GM15510 (cell line): Measurements from ENCODE around the gene IL18RAP.

Experiments
- POLR2A ChIP-seq: IDR thresholded peaks from 3 replicates; pipeline ENCODE4 v1.6.1; 2011; ENCODE audit warnings: borderline replicate concordance; ENCODE audit not compliant: insufficient read length; ENCODE audit errors: extremely low read depth

Gene IL18RAP

GRCh38 chr2:102492006-102492405 is 69.0 kb downstream of the IL18RAP start:
- no peak for TF ChIP-seq POLR2A

- no peak for TF ChIP-seq POLR2A
Measured at GRCh38 chr2:102494570-102494969, 71.6 kb downstream of the IL18RAP start.

DNA sequence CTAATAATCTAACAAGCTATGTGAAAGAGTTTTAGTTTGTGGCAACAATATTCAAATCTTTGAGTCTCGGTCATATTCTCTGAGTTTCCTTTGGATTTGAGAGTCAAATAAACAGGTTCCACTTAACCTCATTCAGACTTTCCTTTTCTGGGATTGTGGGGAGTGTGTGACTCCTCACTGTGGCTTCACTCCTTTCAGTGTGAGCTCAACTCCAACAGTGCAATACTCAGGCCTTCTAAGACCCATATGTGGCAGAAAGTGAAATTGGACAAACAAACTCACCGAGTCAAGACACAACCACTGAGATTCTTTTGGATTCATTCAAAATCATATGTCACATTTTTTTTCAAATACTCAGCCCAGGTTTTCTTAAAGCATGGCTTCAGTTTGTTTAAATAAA is 75.5 kb downstream of the IL18RAP start:
- no peak for TF ChIP-seq POLR2A

DNA sequence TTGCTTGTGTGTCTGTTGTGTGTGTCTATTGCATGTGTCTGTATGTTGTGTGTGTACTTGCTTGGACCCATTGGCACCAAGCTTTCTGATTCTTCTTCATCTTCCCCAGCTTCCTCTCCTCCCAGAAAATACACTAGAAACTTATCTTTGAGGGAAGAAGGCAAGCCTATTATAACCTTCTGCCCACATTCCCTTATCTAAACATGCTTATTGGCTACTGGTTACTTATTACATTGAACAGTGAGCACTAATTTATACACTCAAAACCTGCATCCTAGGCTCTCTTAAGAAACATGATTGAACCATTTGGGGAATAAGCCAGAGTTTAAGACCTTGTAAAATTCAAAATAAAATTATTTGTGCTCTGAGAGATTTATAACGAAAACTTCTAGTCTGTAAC is 76.6 kb downstream of the IL18RAP start:
- TF ChIP-seq POLR2A = no peak
